H1 (cell line): ENCODE data around the gene RALA. TPM values are rescaled to one million over a fixed set of nuclear protein-coding genes. Genes with fewer than 3 reads are reported as not detected.

ENCODE experiments used
- CTCF ChIA-PET: fragments of 300-600 bp; sonication (Branson Sonifier 250); formaldehyde crosslinking; loops from one replicate; lab custom pipeline; 2021; ENCODE audit not compliant: partially characterized antibody; lab: Charles Lee
- POLR2A ChIA-PET: fragments of 300-600 bp; sonication (Branson Sonifier 250); formaldehyde crosslinking; loops from one replicate; lab custom pipeline; 2021; ENCODE audit warnings: inconsistent platforms; ENCODE audit not compliant: partially characterized antibody; lab: Charles Lee
- DNase-seq, 2 experiments: peaks; one replicate each; pipeline versions ENCODE4 v3.0.0 to v3.0.0-alpha.2; 2010 to 2022; ENCODE audit warnings: low spot score in 2 of 2, low read depth in 1 of 2, mixed read lengths in 1 of 2
- FAIRE-seq: peaks from 2 replicates; lab custom pipeline; 2011; peaks lifted over from hg19 to GRCh38; lab: Jason Lieb, UNC
- H2AFZ ChIP-seq: 2 replicates; pipeline ENCODE4 v1.8.1; 2012; ENCODE audit warnings: low read length, inconsistent platforms
- H2AK5ac ChIP-seq: 2 replicates; pipeline ENCODE4 v1.6.1; 2013; ENCODE audit warnings: low read depth, low read length
- H2BK120ac ChIP-seq: replicated peaks from 2 replicates; pipeline ENCODE3; 2013; ENCODE audit warnings: low read depth, low read length, inconsistent platforms
- H2BK12ac ChIP-seq: 2 replicates; pipeline ENCODE4 v1.6.1; 2013; ENCODE audit warnings: low read depth, low read length
- H2BK15ac ChIP-seq: 2 replicates; pipeline ENCODE4 v1.6.1; 2013; ENCODE audit warnings: low read length
- H2BK20ac ChIP-seq: 2 replicates; pipeline ENCODE4 v1.6.1; 2013; ENCODE audit warnings: low read length
- H2BK5ac ChIP-seq: 2 replicates; pipeline ENCODE4 v1.6.1; 2013; ENCODE audit warnings: low read depth, low read length
- H3K14ac ChIP-seq: 2 replicates; pipeline ENCODE4 v1.6.1; 2013; ENCODE audit warnings: inconsistent platforms; ENCODE audit not compliant: insufficient read length
- H3K18ac ChIP-seq: 2 replicates; pipeline ENCODE4 v1.6.1; 2013; ENCODE audit warnings: low read length; ENCODE audit errors: extremely low read depth
- H3K23ac ChIP-seq: 2 replicates; pipeline ENCODE4 v1.6.1; 2013; ENCODE audit warnings: inconsistent platforms; ENCODE audit not compliant: insufficient read length
- H3K23me2 ChIP-seq: 2 replicates; pipeline ENCODE4 v1.6.1; 2013; ENCODE audit warnings: low read depth, low read length
- H3K27ac ChIP-seq: 2 replicates; pipeline ENCODE4 v1.6.1; 2011; ENCODE audit warnings: low read depth, low read length, inconsistent platforms
- H3K27me3 ChIP-seq, 4 experiments: replicated peaks in 1 of 4; 1 replicate in 1 of 4; 2 replicates in 3 of 4; pipeline versions ENCODE4 v1.6.1 to v1.8.1; 2011 to 2013; ENCODE audit warnings: low read length in 3 of 4, mild to moderate bottlenecking in 3 of 4, inconsistent platforms in 2 of 4, mixed read lengths in 2 of 4, moderate library complexity in 1 of 4; ENCODE audit not compliant: control insufficient read depth in 3 of 4, insufficient read depth in 3 of 4; ENCODE audit errors: extremely low read depth in 1 of 4
- H3K36me3 ChIP-seq, 4 experiments: 2 replicates each; pipeline versions ENCODE4 v1.6.1 to v1.8.1; 2011 to 2013; ENCODE audit warnings: mild to moderate bottlenecking in 4 of 4, low read length in 3 of 4, moderate library complexity in 2 of 4, control low read depth in 1 of 4, inconsistent platforms in 1 of 4; ENCODE audit not compliant: insufficient read depth in 4 of 4, control insufficient read depth in 2 of 4
- H3K4ac ChIP-seq: replicated peaks from 2 replicates; pipeline ENCODE3; 2013; ENCODE audit warnings: low read length, low read depth, mixed read lengths, inconsistent platforms; ENCODE audit not compliant: insufficient read length
- H3K4me1 ChIP-seq, 4 experiments: replicated peaks in 1 of 4; 1 replicate in 1 of 4; 2 replicates in 3 of 4; pipeline versions ENCODE4 v1.6.1 to v1.8.1; 2011 to 2013; ENCODE audit warnings: low read length in 3 of 4, inconsistent platforms in 2 of 4, mixed read lengths in 1 of 4; ENCODE audit not compliant: insufficient read depth in 4 of 4, control insufficient read depth in 3 of 4
- H3K4me2 ChIP-seq, 2 experiments: 2 replicates each; pipeline versions ENCODE4 v1.6.1 to v1.8.1; 2011 to 2013; ENCODE audit warnings: low read depth in 2 of 2, low read length in 2 of 2, control low read depth in 1 of 2, inconsistent platforms in 1 of 2, mild to moderate bottlenecking in 1 of 2; ENCODE audit not compliant: insufficient read depth in 1 of 2
- H3K4me3 ChIP-seq, 4 experiments: fragments of 200-600, 300-600 bp in 1 of 4; sonication (generic), shearing (Covaris generic), sonication (Bioruptor Twin) in 1 of 4; 2 replicates each; pipeline versions ENCODE4 v1.5.1 to v1.8.1; 2011 to 2016; ENCODE audit warnings: low read length in 4 of 4, low read depth in 3 of 4, control low read depth in 2 of 4, inconsistent platforms in 2 of 4, mild to moderate bottlenecking in 2 of 4, mixed read lengths in 1 of 4, moderate library complexity in 1 of 4; ENCODE audit not compliant: insufficient read depth in 2 of 4; ENCODE audit errors: extremely low read depth in 1 of 4
- H3K56ac ChIP-seq: replicated peaks from 2 replicates; pipeline ENCODE3; 2013; ENCODE audit warnings: low read depth, mild to moderate bottlenecking, mixed read lengths, low read length, inconsistent platforms; ENCODE audit not compliant: insufficient read length
- H3K79me1 ChIP-seq: 2 replicates; pipeline ENCODE4 v1.6.1; 2013; ENCODE audit warnings: low read depth, low read length, control low read depth
- H3K79me2 ChIP-seq, 2 experiments: 2 replicates each; pipeline versions ENCODE4 v1.6.1 to v1.8.1; 2012 to 2013; ENCODE audit warnings: low read length in 2 of 2, mild to moderate bottlenecking in 2 of 2, inconsistent platforms in 1 of 2; ENCODE audit not compliant: insufficient read depth in 2 of 2, control insufficient read depth in 1 of 2
- H3K9ac ChIP-seq, 4 experiments: replicated peaks in 1 of 4; 1 replicate in 1 of 4; 2 replicates in 3 of 4; pipeline versions ENCODE4 v1.6.1 to v1.8.1; 2011 to 2013; ENCODE audit warnings: low read depth in 3 of 4, low read length in 3 of 4, control low read depth in 2 of 4, mild to moderate bottlenecking in 2 of 4, moderate library complexity in 2 of 4, inconsistent platforms in 1 of 4; ENCODE audit errors: extremely low read depth in 1 of 4
- H3K9me3 ChIP-seq, 2 experiments: 2 replicates each; pipeline versions ENCODE4 v1.6.1 to v1.8.1; 2012 to 2013; ENCODE audit warnings: mild to moderate bottlenecking in 2 of 2, moderate library complexity in 2 of 2, control low read depth in 1 of 2, inconsistent platforms in 1 of 2, low read depth in 1 of 2, low read length in 1 of 2, mixed read lengths in 1 of 2; ENCODE audit not compliant: insufficient read depth in 2 of 2
- H4K20me1 ChIP-seq, 2 experiments: replicated peaks in 1 of 2; 2 replicates each; pipeline versions ENCODE3 to v1.8.1; 2011 to 2013; ENCODE audit warnings: inconsistent platforms in 2 of 2, low read length in 2 of 2, mild to moderate bottlenecking in 1 of 2; ENCODE audit not compliant: insufficient read depth in 2 of 2, control insufficient read depth in 1 of 2
- H4K5ac ChIP-seq: 2 replicates; pipeline ENCODE4 v1.6.1; 2013; ENCODE audit warnings: low read length, low read depth, mixed read lengths, inconsistent platforms; ENCODE audit not compliant: insufficient read length
- H4K8ac ChIP-seq: 2 replicates; pipeline ENCODE4 v1.8.0; 2013; ENCODE audit warnings: mild to moderate bottlenecking, moderate library complexity, low read length, inconsistent platforms; ENCODE audit not compliant: insufficient read depth; ENCODE audit errors: extremely low read depth
- H4K91ac ChIP-seq: replicated peaks from 2 replicates; pipeline ENCODE3; 2013; ENCODE audit warnings: low read length, mixed read lengths, inconsistent platforms; ENCODE audit not compliant: insufficient read length
- BRCA1 ChIP-seq: IDR thresholded peaks from 2 replicates; pipeline ENCODE4 v1.6.1; 2012; ENCODE audit warnings: low read depth, low read length, improper control_type of control experiment
- CBX5 ChIP-seq: fragments of 300-800, 300-1000 bp; sonication (generic); IDR thresholded peaks from 2 replicates; pipeline ENCODE4 v1.7.1; 2016; ENCODE audit warnings: antibody characterized with exemption, low read length, low read depth
- CHD2 ChIP-seq: IDR thresholded peaks from 2 replicates; pipeline ENCODE4 v1.6.1; 2012; ENCODE audit warnings: low read length, improper control_type of control experiment
- EGR1 ChIP-seq: IDR thresholded peaks from 2 replicates; pipeline ENCODE4 v1.6.1; 2011; ENCODE audit warnings: low read depth, low read length, borderline replicate concordance
- EP300 ChIP-seq, 2 experiments: IDR thresholded peaks; 1 replicate in 1 of 2; 2 replicates in 1 of 2; pipeline ENCODE4 v1.6.1; 2011 to 2012; ENCODE audit warnings: low read depth in 2 of 2, low read length in 2 of 2, mild to moderate bottlenecking in 2 of 2, borderline replicate concordance in 1 of 2, inconsistent platforms in 1 of 2, moderate library complexity in 1 of 2
- JUN ChIP-seq: IDR thresholded peaks from 2 replicates; pipeline ENCODE4 v1.6.1; 2011; ENCODE audit warnings: low read depth, mild to moderate bottlenecking, improper control_type of control experiment, low read length
- MAX ChIP-seq: IDR thresholded peaks from 2 replicates; pipeline ENCODE4 v1.6.1; 2012; ENCODE audit warnings: inconsistent platforms
- POLR2A ChIP-seq, 2 experiments: IDR thresholded peaks; 1 replicate in 1 of 2; 2 replicates in 1 of 2; pipeline ENCODE4 v1.6.1; 2011; ENCODE audit warnings: low read depth in 2 of 2, low read length in 2 of 2, mild to moderate bottlenecking in 2 of 2; ENCODE audit errors: control extremely low read depth in 1 of 2
- RNF2 ChIP-seq: fragments of 200-900, 300-1000 bp; sonication (generic); IDR thresholded peaks from 2 replicates; pipeline ENCODE4 v1.7.1; 2016; ENCODE audit warnings: borderline replicate concordance, low read depth, mild to moderate bottlenecking, antibody characterized with exemption, low read length; ENCODE audit not compliant: poor library complexity, severe bottlenecking; ENCODE audit errors: missing control alignments
- SAP30 ChIP-seq: fragments of 300-600 bp; sonication (generic); IDR thresholded peaks from 2 replicates; pipeline ENCODE4 v1.7.1; 2012; ENCODE audit warnings: low read length, moderate library complexity, mild to moderate bottlenecking, inconsistent platforms; ENCODE audit not compliant: insufficient read depth, insufficient replicate concordance
- SIRT6 ChIP-seq: IDR thresholded peaks from one replicate; pipeline ENCODE4 v1.7.1; 2012; ENCODE audit warnings: low read length, inconsistent platforms
- SIX5 ChIP-seq: IDR thresholded peaks from 2 replicates; pipeline ENCODE4 v1.6.1; 2011; ENCODE audit warnings: mild to moderate bottlenecking, low read depth, low read length
- SP1 ChIP-seq: IDR thresholded peaks from 2 replicates; pipeline ENCODE4 v1.6.1; 2011; ENCODE audit warnings: low read depth, low read length
- SP2 ChIP-seq: IDR thresholded peaks from 2 replicates; pipeline ENCODE4 v1.6.1; 2012; ENCODE audit warnings: mild to moderate bottlenecking, low read length, inconsistent platforms
- TCF12 ChIP-seq: IDR thresholded peaks from 2 replicates; pipeline ENCODE4 v1.6.1; 2011; ENCODE audit warnings: low read depth, mild to moderate bottlenecking, low read length
- ZNF274 ChIP-seq: IDR thresholded peaks from 2 replicates; pipeline ENCODE4 v1.7.0; 2012; ENCODE audit warnings: low read length, borderline replicate concordance; ENCODE audit errors: extremely low read depth
- WGBS, 2 experiments: shearing (Covaris generic) in 1 of 2; methylation state at CpG; one replicate each; pipeline versions ENCODE4 v1.1.6 to v1.1.7; 2013 to 2015; ENCODE audit warnings: low lambda C conversion rate in 2 of 2, mixed read lengths in 2 of 2, inconsistent platforms in 1 of 2, low coverage in 1 of 2, missing lambda C conversion rate in 1 of 2; ENCODE audit not compliant: insufficient replicate concordance in 2 of 2, insufficient coverage in 1 of 2, insufficient read length in 1 of 2; ENCODE audit errors: extremely low coverage in 1 of 2, missing lambda C conversion rate in 1 of 2; 5-methylcytosine and 5-hydroxymethylcytosine counted together
- polyA plus RNA-seq, 7 experiments: library from polyadenylated mRNA; depleted of rRNA in 3 of 7; stranded (reverse) in 5 of 7; unstranded in 2 of 7; fragments of >200 nt in 5 of 7; fragments of 200-250 nt in 2 of 7; gene quantifications; 1 replicate in 5 of 7; 2 replicates in 1 of 7; 4 replicates in 1 of 7; pipeline versions ENCODE4 v1.2.1 to v1.2.3, GENCODE V29; 2011 to 2013; ENCODE audit warnings: missing spikeins in 2 of 7, mixed read lengths in 2 of 7
- total RNA-seq: library from RNA; stranded (reverse); fragmentation: NEBNext Ultra II Directional; extraction: Animal tissue kit (Norgen Biotek cat#: 25700); gene quantifications from 2 replicates; pipeline ENCODE4 v1.2.1, GENCODE V29; 2021

The RALA gene
- total and polyA plus RNA-seq, 2 of the 8 experiments (the other 6 are each of a cell fraction or from before 2014, with no cell fraction given) = 24.1 to 72.8 TPM

- no peaks in the 10 kb centered on the region for H3K36me3 ChIP-seq
- no peak overlapping the region for H2BK15ac ChIP-seq
- no peak overlapping the region for H2AK5ac ChIP-seq
- DNase-seq (no peak), FAIRE-seq (no peak)
- no peak overlapping the region for H2BK12ac ChIP-seq
- H2AFZ ChIP-seq = no peak overlapping the region
- no peak overlapping the region for H3K4me3 ChIP-seq
- no peak overlapping the region for H3K23ac ChIP-seq
- H3K4ac ChIP-seq = no peak overlapping the region
- H4K20me1 ChIP-seq = no peaks in the 10 kb centered on the region
- H3K79me2 ChIP-seq = no peaks in the 10 kb centered on the region
- H3K56ac ChIP-seq = no peak overlapping the region
- H4K5ac ChIP-seq = no peak overlapping the region
- no peaks in the 10 kb centered on the region; a peak in 1 of 4 replicates for H3K9me3 ChIP-seq
- H3K79me1 ChIP-seq = no peaks in the 10 kb centered on the region
- H2BK20ac ChIP-seq = no peak overlapping the region
- no peak overlapping the region for H3K18ac ChIP-seq
- ChIA-PET POLR2A (no interaction called here), CTCF (interaction anchor here (1.1 to 1.3 kb wide), 2 partner anchors 22 to 144 kb away, joined by 3 to 5 read pairs; no protein-coding TSS in a partner anchor)
- H3K23me2 ChIP-seq = no peaks in the 10 kb centered on the region
- H4K91ac ChIP-seq = no peak overlapping the region
- no peak overlapping the region for H3K27ac ChIP-seq
- no peak overlapping the region for H3K4me2 ChIP-seq
- no peaks in the 10 kb centered on the region for H3K4me1 ChIP-seq
- H3K27me3 ChIP-seq = no peaks in the 10 kb centered on the region
- no peak overlapping the region for H4K8ac ChIP-seq
- no peak overlapping the region for H3K9ac ChIP-seq
- 50% methylated on average over 2 of the region's 2 CpGs; no CpG with 5 or more reads in 1 of the 2 experiments for WGBS, 2 experiments
- H3K14ac ChIP-seq = no peak overlapping the region
- H2BK120ac ChIP-seq = no peak overlapping the region
- no peak overlapping the region for H2BK5ac ChIP-seq
- TF ChIP-seq SP2 (no peak), BRCA1 (no peak), EP300 (IDR thresholded peaks at IDR 0.05; ENCODE audit: borderline replicate concordance in 1 of 2, low read depth in 2 of 2, low read length in 2 of 2) (no peak), ZNF274 (no peak), SIX5 (no peak), CBX5 (no peak), JUN (no peak), RNF2 (no peak), TCF12 (no peak), SAP30 (no peak), SP1 (no peak), SIRT6 (no peak), CHD2 (no peak), MAX (no peak), EGR1 (no peak), POLR2A (IDR thresholded peaks at IDR 0.05; ENCODE audit: control extremely low read depth in 1 of 2, low read depth in 2 of 2, low read length in 2 of 2) (no peak)
Observed at GRCh38 chr7:39602351-39602750, 21.0 kb upstream of the RALA start.
